Stomach (tissue), 4 donors: ENCODE results near the gene SOX6.

Experiments
- CTCF ChIP-seq, 7 experiments: fragments of 450-650 bp in 4 of 7; fragments of 200-600 bp in 3 of 7; sonication (generic) in 3 of 7; IDR thresholded peaks; one replicate each; pipeline ENCODE4 v1.5.1; 2016 to 2019; ENCODE audit warnings: antibody characterized with exemption in 7 of 7, control low read depth in 2 of 7, mild to moderate bottlenecking in 1 of 7
- EP300 ChIP-seq: sonication (generic); formaldehyde crosslinking; IDR thresholded peaks from one replicate; pipeline ENCODE4 v1.6.1; 2017; ENCODE audit warnings: antibody characterized with exemption

- TF ChIP-seq CTCF (IDR thresholded peaks at IDR 0.05) (no peak), EP300 (no peak)
These were observed 244.7 kb downstream of the SOX6 start for GRCh38 chr11:16111690-16112089.
